H1 (cell line): ENCODE measurements around the gene TGM5. TPM values are rescaled to one million over a fixed set of nuclear protein-coding genes. Genes with fewer than 3 reads are reported as not detected.

Experiments
- CTCF ChIA-PET: fragments of 300-600 bp; sonication (Branson Sonifier 250); formaldehyde crosslinking; loops from one replicate; lab custom pipeline; 2021; ENCODE audit not compliant: partially characterized antibody; lab: Charles Lee
- POLR2A ChIA-PET: fragments of 300-600 bp; sonication (Branson Sonifier 250); formaldehyde crosslinking; loops from one replicate; lab custom pipeline; 2021; ENCODE audit warnings: inconsistent platforms; ENCODE audit not compliant: partially characterized antibody; lab: Charles Lee
- DNase-seq, 2 experiments: peaks; one replicate each; pipeline versions ENCODE4 v3.0.0 to v3.0.0-alpha.2; 2010 to 2022; ENCODE audit warnings: low spot score in 2 of 2, low read depth in 1 of 2, mixed read lengths in 1 of 2
- FAIRE-seq: peaks from 2 replicates; lab custom pipeline; 2011; peaks lifted over from hg19 to GRCh38; lab: Jason Lieb, UNC
- H2AFZ ChIP-seq: 2 replicates; pipeline ENCODE4 v1.8.1; 2012; ENCODE audit warnings: low read length, inconsistent platforms
- H2AK5ac ChIP-seq: 2 replicates; pipeline ENCODE4 v1.6.1; 2013; ENCODE audit warnings: low read depth, low read length
- H2BK120ac ChIP-seq: replicated peaks from 2 replicates; pipeline ENCODE3; 2013; ENCODE audit warnings: low read depth, low read length, inconsistent platforms
- H2BK12ac ChIP-seq: 2 replicates; pipeline ENCODE4 v1.6.1; 2013; ENCODE audit warnings: low read depth, low read length
- H2BK15ac ChIP-seq: 2 replicates; pipeline ENCODE4 v1.6.1; 2013; ENCODE audit warnings: low read length
- H2BK20ac ChIP-seq: 2 replicates; pipeline ENCODE4 v1.6.1; 2013; ENCODE audit warnings: low read length
- H2BK5ac ChIP-seq: 2 replicates; pipeline ENCODE4 v1.6.1; 2013; ENCODE audit warnings: low read depth, low read length
- H3K14ac ChIP-seq: 2 replicates; pipeline ENCODE4 v1.6.1; 2013; ENCODE audit warnings: inconsistent platforms; ENCODE audit not compliant: insufficient read length
- H3K18ac ChIP-seq: 2 replicates; pipeline ENCODE4 v1.6.1; 2013; ENCODE audit warnings: low read length; ENCODE audit errors: extremely low read depth
- H3K23ac ChIP-seq: 2 replicates; pipeline ENCODE4 v1.6.1; 2013; ENCODE audit warnings: inconsistent platforms; ENCODE audit not compliant: insufficient read length
- H3K23me2 ChIP-seq: 2 replicates; pipeline ENCODE4 v1.6.1; 2013; ENCODE audit warnings: low read depth, low read length
- H3K27ac ChIP-seq: 2 replicates; pipeline ENCODE4 v1.6.1; 2011; ENCODE audit warnings: low read depth, low read length, inconsistent platforms
- H3K27me3 ChIP-seq, 4 experiments: replicated peaks in 1 of 4; 1 replicate in 1 of 4; 2 replicates in 3 of 4; pipeline versions ENCODE4 v1.6.1 to v1.8.1; 2011 to 2013; ENCODE audit warnings: low read length in 3 of 4, mild to moderate bottlenecking in 3 of 4, inconsistent platforms in 2 of 4, mixed read lengths in 2 of 4, moderate library complexity in 1 of 4; ENCODE audit not compliant: control insufficient read depth in 3 of 4, insufficient read depth in 3 of 4; ENCODE audit errors: extremely low read depth in 1 of 4
- H3K36me3 ChIP-seq, 4 experiments: 2 replicates each; pipeline versions ENCODE4 v1.6.1 to v1.8.1; 2011 to 2013; ENCODE audit warnings: mild to moderate bottlenecking in 4 of 4, low read length in 3 of 4, moderate library complexity in 2 of 4, control low read depth in 1 of 4, inconsistent platforms in 1 of 4; ENCODE audit not compliant: insufficient read depth in 4 of 4, control insufficient read depth in 2 of 4
- H3K4ac ChIP-seq: replicated peaks from 2 replicates; pipeline ENCODE3; 2013; ENCODE audit warnings: low read length, low read depth, mixed read lengths, inconsistent platforms; ENCODE audit not compliant: insufficient read length
- H3K4me1 ChIP-seq, 4 experiments: replicated peaks in 1 of 4; 1 replicate in 1 of 4; 2 replicates in 3 of 4; pipeline versions ENCODE4 v1.6.1 to v1.8.1; 2011 to 2013; ENCODE audit warnings: low read length in 3 of 4, inconsistent platforms in 2 of 4, mixed read lengths in 1 of 4; ENCODE audit not compliant: insufficient read depth in 4 of 4, control insufficient read depth in 3 of 4
- H3K4me2 ChIP-seq, 2 experiments: 2 replicates each; pipeline versions ENCODE4 v1.6.1 to v1.8.1; 2011 to 2013; ENCODE audit warnings: low read depth in 2 of 2, low read length in 2 of 2, control low read depth in 1 of 2, inconsistent platforms in 1 of 2, mild to moderate bottlenecking in 1 of 2; ENCODE audit not compliant: insufficient read depth in 1 of 2
- H3K4me3 ChIP-seq, 4 experiments: fragments of 200-600, 300-600 bp in 1 of 4; sonication (generic), shearing (Covaris generic), sonication (Bioruptor Twin) in 1 of 4; 2 replicates each; pipeline versions ENCODE4 v1.5.1 to v1.8.1; 2011 to 2016; ENCODE audit warnings: low read length in 4 of 4, low read depth in 3 of 4, control low read depth in 2 of 4, inconsistent platforms in 2 of 4, mild to moderate bottlenecking in 2 of 4, mixed read lengths in 1 of 4, moderate library complexity in 1 of 4; ENCODE audit not compliant: insufficient read depth in 2 of 4; ENCODE audit errors: extremely low read depth in 1 of 4
- H3K56ac ChIP-seq: replicated peaks from 2 replicates; pipeline ENCODE3; 2013; ENCODE audit warnings: low read depth, mild to moderate bottlenecking, mixed read lengths, low read length, inconsistent platforms; ENCODE audit not compliant: insufficient read length
- H3K79me1 ChIP-seq: 2 replicates; pipeline ENCODE4 v1.6.1; 2013; ENCODE audit warnings: low read depth, low read length, control low read depth
- H3K79me2 ChIP-seq, 2 experiments: 2 replicates each; pipeline versions ENCODE4 v1.6.1 to v1.8.1; 2012 to 2013; ENCODE audit warnings: low read length in 2 of 2, mild to moderate bottlenecking in 2 of 2, inconsistent platforms in 1 of 2; ENCODE audit not compliant: insufficient read depth in 2 of 2, control insufficient read depth in 1 of 2
- H3K9ac ChIP-seq, 4 experiments: replicated peaks in 1 of 4; 1 replicate in 1 of 4; 2 replicates in 3 of 4; pipeline versions ENCODE4 v1.6.1 to v1.8.1; 2011 to 2013; ENCODE audit warnings: low read depth in 3 of 4, low read length in 3 of 4, control low read depth in 2 of 4, mild to moderate bottlenecking in 2 of 4, moderate library complexity in 2 of 4, inconsistent platforms in 1 of 4; ENCODE audit errors: extremely low read depth in 1 of 4
- H3K9me3 ChIP-seq, 2 experiments: 2 replicates each; pipeline versions ENCODE4 v1.6.1 to v1.8.1; 2012 to 2013; ENCODE audit warnings: mild to moderate bottlenecking in 2 of 2, moderate library complexity in 2 of 2, control low read depth in 1 of 2, inconsistent platforms in 1 of 2, low read depth in 1 of 2, low read length in 1 of 2, mixed read lengths in 1 of 2; ENCODE audit not compliant: insufficient read depth in 2 of 2
- H4K20me1 ChIP-seq, 2 experiments: replicated peaks in 1 of 2; 2 replicates each; pipeline versions ENCODE3 to v1.8.1; 2011 to 2013; ENCODE audit warnings: inconsistent platforms in 2 of 2, low read length in 2 of 2, mild to moderate bottlenecking in 1 of 2; ENCODE audit not compliant: insufficient read depth in 2 of 2, control insufficient read depth in 1 of 2
- H4K5ac ChIP-seq: 2 replicates; pipeline ENCODE4 v1.6.1; 2013; ENCODE audit warnings: low read length, low read depth, mixed read lengths, inconsistent platforms; ENCODE audit not compliant: insufficient read length
- H4K8ac ChIP-seq: 2 replicates; pipeline ENCODE4 v1.8.0; 2013; ENCODE audit warnings: mild to moderate bottlenecking, moderate library complexity, low read length, inconsistent platforms; ENCODE audit not compliant: insufficient read depth; ENCODE audit errors: extremely low read depth
- H4K91ac ChIP-seq: replicated peaks from 2 replicates; pipeline ENCODE3; 2013; ENCODE audit warnings: low read length, mixed read lengths, inconsistent platforms; ENCODE audit not compliant: insufficient read length
- GABPA ChIP-seq: IDR thresholded peaks from 2 replicates; pipeline ENCODE4 v1.6.1; 2011; ENCODE audit warnings: mild to moderate bottlenecking, low read length, moderate library complexity, borderline replicate concordance; ENCODE audit not compliant: insufficient read depth
- WGBS, 2 experiments: shearing (Covaris generic) in 1 of 2; methylation state at CpG; one replicate each; pipeline versions ENCODE4 v1.1.6 to v1.1.7; 2013 to 2015; ENCODE audit warnings: low lambda C conversion rate in 2 of 2, mixed read lengths in 2 of 2, inconsistent platforms in 1 of 2, low coverage in 1 of 2, missing lambda C conversion rate in 1 of 2; ENCODE audit not compliant: insufficient replicate concordance in 2 of 2, insufficient coverage in 1 of 2, insufficient read length in 1 of 2; ENCODE audit errors: extremely low coverage in 1 of 2, missing lambda C conversion rate in 1 of 2; 5-methylcytosine and 5-hydroxymethylcytosine counted together
- polyA plus RNA-seq, 7 experiments: library from polyadenylated mRNA; depleted of rRNA in 3 of 7; stranded (reverse) in 5 of 7; unstranded in 2 of 7; fragments of >200 nt in 5 of 7; fragments of 200-250 nt in 2 of 7; gene quantifications; 1 replicate in 5 of 7; 2 replicates in 1 of 7; 4 replicates in 1 of 7; pipeline versions ENCODE4 v1.2.1 to v1.2.3, GENCODE V29; 2011 to 2013; ENCODE audit warnings: missing spikeins in 2 of 7, mixed read lengths in 2 of 7
- total RNA-seq: library from RNA; stranded (reverse); fragmentation: NEBNext Ultra II Directional; extraction: Animal tissue kit (Norgen Biotek cat#: 25700); gene quantifications from 2 replicates; pipeline ENCODE4 v1.2.1, GENCODE V29; 2021

Gene TGM5
- total and polyA plus RNA-seq, 2 of the 8 experiments (the other 6 are each of a cell fraction or from before 2014, with no cell fraction given): not detected

GRCh38 chr15:43253431-43254403, 13.0 kb downstream of the TGM5 start:
- Histone ChIP-seq H3K79me1 (no peaks in the 10 kb centered on the region), H2BK12ac (no peak overlapping the region), H2BK20ac (no peak overlapping the region), H3K23ac (no peak overlapping the region), H2AFZ (no peak overlapping the region), H2BK120ac (no peak overlapping the region), H3K79me2 (no peaks in the 10 kb centered on the region), H4K8ac (peak overlapping the region; percentile 83; the same call in 1 of the 2 replicates), H3K4me3 (no peak overlapping the region), H3K4me1 (no peaks in the 10 kb centered on the region), H4K20me1 (no peaks in the 10 kb centered on the region), H3K27me3 (no peaks in the 10 kb centered on the region; a peak in 1 of 7 replicates), H4K5ac (no peak overlapping the region), H3K9me3 (no peaks in the 10 kb centered on the region), H2BK5ac (no peak overlapping the region), H3K14ac (no peak overlapping the region), H3K23me2 (no peaks in the 10 kb centered on the region; the same call in 1 of the 2 replicates), H4K91ac (no peak overlapping the region), H2AK5ac (no peak overlapping the region), H3K56ac (no peak overlapping the region), H3K36me3 (no peaks in the 10 kb centered on the region), H3K27ac (no peak overlapping the region), H3K4me2 (no peak overlapping the region), H3K18ac (no peak overlapping the region), H2BK15ac (no peak overlapping the region), H3K9ac (no peak overlapping the region), H3K4ac (no peak overlapping the region)
- ChIA-PET POLR2A (interaction anchor here (0.5 kb wide), 1 partner anchor 21 kb away, joined by 3 read pairs; no protein-coding TSS in a partner anchor), CTCF (interaction anchor here (0.6 to 3.7 kb wide), 9 partner anchors 13 to 40 kb away, joined by 3 to 14 read pairs (median 3); partner anchors contain the start of gene TGM5)
- FAIRE-seq: no peak
- DNase-seq: no peak
- 72% methylated on average over 15 of the region's 15 CpGs; no CpG with 5 or more reads in 1 of the 2 experiments for WGBS, 2 experiments
- TF ChIP-seq GABPA: no peak
